ENCODE data around the gene CD74.

GRCh38 chr5:150428978-150429377 is 16.3 kb upstream of the CD74 start:
- TF ChIP-seq CTCF (IDR thresholded peaks at IDR 0.05), result no peak
- no peak for TF ChIP-seq POLR2AphosphoS5 (IDR thresholded peaks at IDR 0.05; ENCODE audit: low read depth, low read length)
- TF ChIP-seq TCF7L2 (IDR thresholded peaks at IDR 0.05; ENCODE audit: low read depth, low read length), result no peak
- TF ChIP-seq SIN3A (IDR thresholded peaks at IDR 0.05; ENCODE audit: borderline replicate concordance, insufficient read depth, low read depth, low read length), result no peak
